Pancreas (tissue), 10 donors: Measurements from ENCODE around the gene ELP5. TPM values are rescaled to one million over a fixed set of nuclear protein-coding genes. Genes with fewer than 3 reads are reported as not detected.

Source experiments
- ATAC-seq, 4 donors: fragments of 200-7000 bp; cut with Tn5 transposase; one replicate each; pipeline versions ENCODE4 v1.8.0 to v1.9.1; 2020; ENCODE audit warnings: mild to moderate bottlenecking in 4 of 4, moderate library complexity in 4 of 4
- DNase-seq, 6 donors: peaks; one replicate each; pipeline ENCODE4 v3.0.0-alpha.2; 2020
- FAIRE-seq: peaks from 2 replicates; lab custom pipeline; 2012; peaks lifted over from hg19 to GRCh38; lab: Jason Lieb, UNC
- H3K27ac ChIP-seq, 4 donors: fragments of 200-600 bp; sonication (generic); 1 replicate in 3 of 4; 2 replicates in 1 of 4; pipeline versions ENCODE4 v1.5.0 to v1.8.0; 2020
- H3K27me3 ChIP-seq, 4 donors: fragments of 200-600 bp; one replicate each; pipeline ENCODE4 v1.8.0; 2021
- H3K36me3 ChIP-seq, 3 donors: fragments of 200-600 bp; sonication (generic) in 1 of 3; one replicate each; pipeline versions ENCODE4 v1.5.0 to v1.8.0; 2020 to 2021
- H3K4me1 ChIP-seq, 3 donors: fragments of 200-600 bp; one replicate each; pipeline ENCODE4 v1.8.0; 2021
- H3K4me3 ChIP-seq, 4 donors: fragments of 200-600 bp; sonication (generic) in 2 of 4; one replicate each; pipeline versions ENCODE4 v1.5.0 to v1.8.0; 2020 to 2021
- H3K9me3 ChIP-seq, 4 donors: fragments of 200-600 bp; one replicate each; pipeline ENCODE4 v1.8.0; 2021
- WGBS, 2 donors: extraction: QIAGEN DNeasy Blood & Tissue Kit; methylation state at CpG; one replicate each; pipeline ENCODE4 v1.1.7; 2013; 5-methylcytosine and 5-hydroxymethylcytosine counted together
- intact Hi-C, 3 donors: fragments of 100-400 bp; cut with DNase I; formaldehyde crosslinking; loops; one replicate each; pipeline versions ENCODE4 v1.11.1 to v1.14.2; 2022
- polyA plus RNA-seq, 2 donors: library from polyadenylated mRNA; stranded (reverse); fragments of 200-250 nt; gene quantifications; one replicate each; pipeline ENCODE4 v1.2.3, GENCODE V29; 2013
- total RNA-seq, 6 donors: library from RNA; stranded (reverse); fragmentation: NEBNext Ultra II Directional in 4 of 6; extraction: Animal tissue kit (Norgen Biotek cat#: 25700) in 4 of 6; gene quantifications; one replicate each; pipeline versions ENCODE4 v1.2.1 to v1.2.4, GENCODE V29; 2021 to 2023
- TF ChIP-seq, protein P1 (sequence below), 4 donors: fragments of 200-600 bp; sonication (generic) in 3 of 4; IDR thresholded peaks; one replicate each; pipeline versions ENCODE4 v1.5.0 to v1.8.0; 2021; ENCODE audit warnings: antibody characterized with exemption in 4 of 4
- donor health status: healthy with polysubstance abuse.
- donor health status: DM: no; HTN: no; CAD: no; lungs with moderate emphysema.
- donor health status: DM: no; HTN: no; CAD: no.
- donor health status: control.
- donor health status: control.
- donor health status: Bipolar disorder and iron deficiency.
- donor health status: DM: yes; HTN: yes; CAD: no.
- donor health status: DM: no; HTN: no; CAD: no.
- donor health status: DM: no; HTN: no; CAD: no.
- donor health status: DM: yes; HTN: yes; CAD: no.

Gene ELP5
- total and polyA plus RNA-seq, 8 donors, result 11.7 to 41.1 (median 19.5) TPM

- 3% methylated on average over 52 to 54 of the region's 54 CpGs for WGBS, 2 donors
- peaks cover 4 to 10% (median 6%) of the 10 kb centered on the region in 3 donors for H3K36me3 ChIP-seq
- H3K27ac ChIP-seq, result peak overlapping the region; percentile 97 to 99 (median 98)
- H3K27me3 ChIP-seq, result no peaks in the 10 kb centered on the region
- no peaks in the 10 kb centered on the region for H3K9me3 ChIP-seq
- TF ChIP-seq, protein P1, sequence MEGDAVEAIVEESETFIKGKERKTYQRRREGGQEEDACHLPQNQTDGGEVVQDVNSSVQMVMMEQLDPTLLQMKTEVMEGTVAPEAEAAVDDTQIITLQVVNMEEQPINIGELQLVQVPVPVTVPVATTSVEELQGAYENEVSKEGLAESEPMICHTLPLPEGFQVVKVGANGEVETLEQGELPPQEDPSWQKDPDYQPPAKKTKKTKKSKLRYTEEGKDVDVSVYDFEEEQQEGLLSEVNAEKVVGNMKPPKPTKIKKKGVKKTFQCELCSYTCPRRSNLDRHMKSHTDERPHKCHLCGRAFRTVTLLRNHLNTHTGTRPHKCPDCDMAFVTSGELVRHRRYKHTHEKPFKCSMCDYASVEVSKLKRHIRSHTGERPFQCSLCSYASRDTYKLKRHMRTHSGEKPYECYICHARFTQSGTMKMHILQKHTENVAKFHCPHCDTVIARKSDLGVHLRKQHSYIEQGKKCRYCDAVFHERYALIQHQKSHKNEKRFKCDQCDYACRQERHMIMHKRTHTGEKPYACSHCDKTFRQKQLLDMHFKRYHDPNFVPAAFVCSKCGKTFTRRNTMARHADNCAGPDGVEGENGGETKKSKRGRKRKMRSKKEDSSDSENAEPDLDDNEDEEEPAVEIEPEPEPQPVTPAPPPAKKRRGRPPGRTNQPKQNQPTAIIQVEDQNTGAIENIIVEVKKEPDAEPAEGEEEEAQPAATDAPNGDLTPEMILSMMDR (IDR thresholded peaks at IDR 0.05), result no peak
- ATAC-seq (peak; percentile 64 to 72 (median 70)), FAIRE-seq (no peak), DNase-seq (peak; percentile 82 to 94 (median 87))
- intact Hi-C loops, result loop anchor here in 1 of 3 donors (10.0 kb wide), 1 partner anchor 54 kb away; the partner anchor contains the start of gene GPS2
- peaks cover 0 to 9% (median 6%) of the 10 kb centered on the region in 3 donors for H3K4me1 ChIP-seq
- H3K4me3 ChIP-seq, result peak overlapping the region; percentile 50 to 83 (median 74)
These were observed 8.8 kb downstream of the ELP5 start for GRCh38 chr17:7260651-7261378.

DNA sequence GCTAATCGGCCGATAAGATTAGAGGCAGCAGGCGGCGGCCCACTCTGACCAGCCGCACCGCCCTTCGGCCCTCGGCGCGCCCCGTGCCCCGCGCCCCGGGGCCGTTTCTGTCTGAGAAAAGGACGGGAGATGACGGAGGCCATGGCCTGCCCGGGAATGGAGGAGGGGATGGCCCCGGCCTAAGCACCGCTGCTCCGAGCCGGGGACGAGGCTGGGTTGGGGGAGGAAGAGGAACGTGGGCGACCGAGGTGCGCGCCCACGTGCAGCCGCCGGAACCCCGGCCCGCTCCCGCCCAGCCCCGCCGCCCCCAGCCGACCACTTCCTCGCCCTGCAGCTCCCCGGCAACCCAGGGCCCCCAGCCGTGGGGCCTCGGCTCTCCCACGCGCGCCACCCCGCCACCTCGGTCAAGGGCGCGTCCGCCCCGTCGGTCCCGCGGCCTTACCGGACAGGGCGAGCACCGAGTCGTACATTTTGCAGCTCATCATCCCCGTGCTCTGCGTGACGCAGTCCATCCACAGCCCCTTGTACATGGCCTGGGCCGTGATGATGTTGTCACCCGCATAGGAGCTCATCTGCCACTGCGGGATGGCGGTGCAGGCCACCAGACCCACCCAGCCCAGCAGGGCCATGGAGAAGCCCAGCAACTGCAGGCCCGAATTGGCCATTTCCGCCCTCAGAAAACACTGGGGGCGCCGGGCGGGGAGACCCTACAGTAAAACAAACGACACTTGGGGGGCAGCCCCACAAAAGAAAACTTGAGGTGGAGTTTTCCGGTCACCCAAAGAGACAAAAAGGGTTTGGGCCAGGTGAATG is 9.6 kb downstream of the ELP5 start:
- peak overlapping the region; percentile 50 to 83 (median 74) for H3K4me3 ChIP-seq
- no peaks in the 10 kb centered on the region for H3K9me3 ChIP-seq
- ATAC-seq (peak; percentile 10 to 25 (median 12)), FAIRE-seq (no peak), DNase-seq (peak in 5 of 6 donors; percentile 50 to 81 (median 63))
- no peaks in the 10 kb centered on the region for H3K27me3 ChIP-seq
- TF ChIP-seq, protein P1 (IDR thresholded peaks at IDR 0.05), result no peak
- intact Hi-C loops, result loop anchor here in 1 of 3 donors (10.0 kb wide), 1 partner anchor 53 kb away; the partner anchor contains the start of gene GPS2
- H3K4me1 ChIP-seq, result peaks cover 0 to 9% (median 6%) of the 10 kb centered on the region in 3 donors
- peaks cover 0 to 10% (median 4%) of the 10 kb centered on the region in 3 donors for H3K36me3 ChIP-seq
- H3K27ac ChIP-seq, result peak overlapping the region; percentile 97 to 99 (median 98)
- 3 to 5% methylated on average over 62 to 71 of the region's 71 CpGs for WGBS, 2 donors

- peaks cover 0 to 9% (median 6%) of the 10 kb centered on the region in 3 donors for H3K4me1 ChIP-seq
- DNase-seq, result peak; percentile 93 to 97 (median 96)
These were observed 10.3 kb downstream of the ELP5 start, which contains the start of gene CLDN7 for GRCh38 chr17:7262192-7262934. TSS of gene CLDN7 (minus strand) at chr17:7262478. CDS start at chr17:7262043, 435 bp downstream.

More at GRCh38 chr17:7262192-7262934, 10.3 kb downstream of the ELP5 start, which contains the start of gene CLDN7:
- TF ChIP-seq, protein P1 (IDR thresholded peaks at IDR 0.05), result peak in 1 of 4 donors; percentile 9
- H3K9me3 ChIP-seq, result no peaks in the 10 kb centered on the region
- FAIRE-seq (no peak), ATAC-seq (peak; percentile 79 to 86 (median 84))
- no peaks in the 10 kb centered on the region for H3K27me3 ChIP-seq
- intact Hi-C loops, result loop anchor here in 1 of 3 donors (10.0 kb wide), 1 partner anchor 52 kb away; the partner anchor contains the start of gene GPS2
- peaks cover 0 to 4% (median 2%) of the 10 kb centered on the region in 3 donors for H3K36me3 ChIP-seq
- peak within 1 kb of the TSS; percentile 50 to 83 (median 74) for H3K4me3 ChIP-seq
- peak within 1 kb of the TSS; percentile 97 to 99 (median 98) for H3K27ac ChIP-seq
- 1 to 2% methylated on average over 51 to 64 of the region's 64 CpGs for WGBS, 2 donors
